K562 (cell line): ENCODE results near the gene SH3BGRL2.

Source experiments
- EZH2 ChIP-seq: IDR thresholded peaks from 2 replicates; pipeline ENCODE4 v1.6.1; 2012; ENCODE audit warnings: low read depth, mild to moderate bottlenecking, inconsistent platforms, low read length, borderline replicate concordance
- HDAC1 ChIP-seq, 2 experiments: fragments of 450-650 bp; IDR thresholded peaks; 2 replicates each; pipeline ENCODE4 v1.6.1; 2016 to 2017; ENCODE audit warnings: inconsistent platforms in 1 of 2, mild to moderate bottlenecking in 1 of 2, moderate library complexity in 1 of 2
- HDGF ChIP-seq: fragments of 450-650 bp; IDR thresholded peaks from 2 replicates; pipeline ENCODE4 v1.6.1; 2016
- NR1H2 ChIP-seq: sonication (generic); formaldehyde crosslinking; IDR thresholded peaks from 2 replicates; pipeline ENCODE4 v1.4.0; 2020; ENCODE audit warnings: mild to moderate bottlenecking, missing genetic modification reagents
- NR2C2 ChIP-seq, 2 experiments: fragments of 200-800 bp in 1 of 2; sonication (Bioruptor generic) in 1 of 2; sonication (generic) in 1 of 2; formaldehyde crosslinking in 1 of 2; IDR thresholded peaks; 2 replicates each; pipeline versions ENCODE4 v1.6.1 to v1.8.0; 2016 to 2022; ENCODE audit warnings: mild to moderate bottlenecking in 1 of 2, missing compliant biosample characterization in 1 of 2, missing genetic modification characterization in 1 of 2, missing genetic modification reagents in 1 of 2
- NR3C1 ChIP-seq: sonication (generic); formaldehyde crosslinking; IDR thresholded peaks from 2 replicates; pipeline ENCODE4 v1.8.1; 2022; ENCODE audit warnings: missing genetic modification reagents
- PBX2 ChIP-seq, 2 experiments: IDR thresholded peaks in 1 of 2; conservative IDR thresholded peaks in 1 of 2; 2 replicates each; pipeline ENCODE4 v1.6.1; 2016; ENCODE audit warnings: low read depth in 2 of 2, mild to moderate bottlenecking in 1 of 2, missing compliant biosample characterization in 1 of 2, missing genetic modification characterization in 1 of 2, moderate library complexity in 1 of 2
- USF2 ChIP-seq: sonication (generic); formaldehyde crosslinking; IDR thresholded peaks from 2 replicates; pipeline ENCODE4 v1.5.0; 2020; ENCODE audit warnings: missing genetic modification reagents
- ZBED1 ChIP-seq: IDR thresholded peaks from 2 replicates; pipeline ENCODE4 v1.6.1; 2014
- TF ChIP-seq, protein P1 (sequence below), 2 experiments: fragments of 450-650 bp in 1 of 2; IDR thresholded peaks; 2 replicates each; pipeline ENCODE4 v1.6.1; 2011 to 2017; ENCODE audit warnings: low read depth in 2 of 2, antibody characterized with exemption in 1 of 2, borderline replicate concordance in 1 of 2, low read length in 1 of 2, mild to moderate bottlenecking in 1 of 2, mixed read lengths in 1 of 2; ENCODE audit not compliant: control insufficient read depth in 1 of 2
- TF ChIP-seq, protein P2 (sequence below): sonication (generic); formaldehyde crosslinking; IDR thresholded peaks from 2 replicates; pipeline ENCODE4 v1.8.1; 2022; ENCODE audit warnings: missing genetic modification reagents

DNA sequence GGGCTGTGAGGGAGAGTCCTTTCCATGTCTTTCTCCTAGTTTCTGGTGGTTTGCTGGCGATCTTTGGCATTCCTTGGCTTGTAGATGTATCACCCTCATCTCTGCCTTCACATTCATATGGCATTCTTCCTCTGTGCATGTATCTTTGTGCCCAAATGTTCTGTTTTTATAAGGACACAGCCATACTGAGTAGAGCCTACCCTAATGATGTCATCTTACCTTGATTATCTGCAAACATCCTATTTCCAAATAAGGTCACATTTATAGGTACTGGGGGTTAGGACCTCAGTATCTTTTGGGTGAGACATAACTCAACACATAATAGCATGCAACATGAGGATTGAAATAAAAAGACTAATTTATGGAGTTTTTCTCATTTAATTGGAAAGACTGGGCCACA, 5.5 kb downstream of the SH3BGRL2 start:
- no peak for TF ChIP-seq NR3C1
- TF ChIP-seq, protein P1, sequence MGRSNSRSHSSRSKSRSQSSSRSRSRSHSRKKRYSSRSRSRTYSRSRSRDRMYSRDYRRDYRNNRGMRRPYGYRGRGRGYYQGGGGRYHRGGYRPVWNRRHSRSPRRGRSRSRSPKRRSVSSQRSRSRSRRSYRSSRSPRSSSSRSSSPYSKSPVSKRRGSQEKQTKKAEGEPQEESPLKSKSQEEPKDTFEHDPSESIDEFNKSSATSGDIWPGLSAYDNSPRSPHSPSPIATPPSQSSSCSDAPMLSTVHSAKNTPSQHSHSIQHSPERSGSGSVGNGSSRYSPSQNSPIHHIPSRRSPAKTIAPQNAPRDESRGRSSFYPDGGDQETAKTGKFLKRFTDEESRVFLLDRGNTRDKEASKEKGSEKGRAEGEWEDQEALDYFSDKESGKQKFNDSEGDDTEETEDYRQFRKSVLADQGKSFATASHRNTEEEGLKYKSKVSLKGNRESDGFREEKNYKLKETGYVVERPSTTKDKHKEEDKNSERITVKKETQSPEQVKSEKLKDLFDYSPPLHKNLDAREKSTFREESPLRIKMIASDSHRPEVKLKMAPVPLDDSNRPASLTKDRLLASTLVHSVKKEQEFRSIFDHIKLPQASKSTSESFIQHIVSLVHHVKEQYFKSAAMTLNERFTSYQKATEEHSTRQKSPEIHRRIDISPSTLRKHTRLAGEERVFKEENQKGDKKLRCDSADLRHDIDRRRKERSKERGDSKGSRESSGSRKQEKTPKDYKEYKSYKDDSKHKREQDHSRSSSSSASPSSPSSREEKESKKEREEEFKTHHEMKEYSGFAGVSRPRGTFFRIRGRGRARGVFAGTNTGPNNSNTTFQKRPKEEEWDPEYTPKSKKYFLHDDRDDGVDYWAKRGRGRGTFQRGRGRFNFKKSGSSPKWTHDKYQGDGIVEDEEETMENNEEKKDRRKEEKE (IDR thresholded peaks at IDR 0.05; ENCODE audit: borderline replicate concordance in 1 of 2, control insufficient read depth in 1 of 2, low read depth in 2 of 2, low read length in 1 of 2), result no peak
- no peak for TF ChIP-seq ZBED1
- no peak for TF ChIP-seq EZH2
- no peak for TF ChIP-seq NR1H2
- no peak for TF ChIP-seq NR2C2 (CRISPR knock-in tag; IDR thresholded peaks at IDR 0.05)
- no peak for TF ChIP-seq NR2C2 (tag; IDR thresholded peaks at IDR 0.05)
- TF ChIP-seq, protein P2, sequence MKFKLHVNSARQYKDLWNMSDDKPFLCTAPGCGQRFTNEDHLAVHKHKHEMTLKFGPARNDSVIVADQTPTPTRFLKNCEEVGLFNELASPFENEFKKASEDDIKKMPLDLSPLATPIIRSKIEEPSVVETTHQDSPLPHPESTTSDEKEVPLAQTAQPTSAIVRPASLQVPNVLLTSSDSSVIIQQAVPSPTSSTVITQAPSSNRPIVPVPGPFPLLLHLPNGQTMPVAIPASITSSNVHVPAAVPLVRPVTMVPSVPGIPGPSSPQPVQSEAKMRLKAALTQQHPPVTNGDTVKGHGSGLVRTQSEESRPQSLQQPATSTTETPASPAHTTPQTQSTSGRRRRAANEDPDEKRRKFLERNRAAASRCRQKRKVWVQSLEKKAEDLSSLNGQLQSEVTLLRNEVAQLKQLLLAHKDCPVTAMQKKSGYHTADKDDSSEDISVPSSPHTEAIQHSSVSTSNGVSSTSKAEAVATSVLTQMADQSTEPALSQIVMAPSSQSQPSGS, result no peak
- TF ChIP-seq PBX2 (CRISPR knock-in tag; IDR thresholded peaks at IDR 0.05; ENCODE audit: low read depth), result no peak
- no peak for TF ChIP-seq PBX2 (tag; conservative IDR thresholded peaks at IDR 0.05; ENCODE audit: low read depth)
- TF ChIP-seq HDGF, result no peak
- no peak for TF ChIP-seq HDAC1 (IDR thresholded peaks at IDR 0.05)
- TF ChIP-seq USF2 (CRISPR knock-in tag), result no peak
